Fibroblast of pulmonary artery (primary cell): ENCODE measurements around the gene SPDL1.

ENCODE experiments used
- DNase-seq: peaks from one replicate; pipeline ENCODE4 v3.0.0-alpha.2; 2010; ENCODE audit warnings: low read depth
- H3K4me3 ChIP-seq: replicated peaks from 2 replicates; pipeline ENCODE4 v1.5.1; 2011; ENCODE audit warnings: low read depth, mild to moderate bottlenecking, control low read depth, low read length, moderate library complexity
- TF ChIP-seq, protein P1 (sequence below): IDR thresholded peaks from 2 replicates; pipeline ENCODE4 v1.5.1; 2011; ENCODE audit warnings: mild to moderate bottlenecking, control low read depth, low read length, inconsistent platforms; ENCODE audit errors: missing control alignments

Gene SPDL1

DNA sequence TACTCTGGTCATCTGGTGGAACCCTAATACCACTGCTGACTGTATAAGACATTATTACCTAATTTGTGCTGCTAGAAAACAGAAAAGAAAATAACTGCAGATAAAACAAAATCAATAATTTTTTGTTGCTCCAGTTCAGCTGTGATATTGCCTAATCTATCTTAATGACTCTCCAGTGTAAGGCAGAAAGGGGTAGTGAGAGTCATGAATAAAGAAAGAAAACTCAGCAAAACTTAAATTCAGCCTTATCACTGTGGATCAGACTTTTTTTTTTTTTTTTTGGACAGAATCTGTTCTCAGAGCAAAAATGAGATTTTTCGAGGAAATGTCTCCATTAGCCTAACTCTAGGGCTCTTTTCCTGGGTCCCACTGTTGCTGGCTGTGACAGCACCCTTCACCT, 52.4 kb downstream of the SPDL1 start:
- no peak overlapping the region for H3K4me3 ChIP-seq
- DNase-seq: no peak
- TF ChIP-seq, protein P1, sequence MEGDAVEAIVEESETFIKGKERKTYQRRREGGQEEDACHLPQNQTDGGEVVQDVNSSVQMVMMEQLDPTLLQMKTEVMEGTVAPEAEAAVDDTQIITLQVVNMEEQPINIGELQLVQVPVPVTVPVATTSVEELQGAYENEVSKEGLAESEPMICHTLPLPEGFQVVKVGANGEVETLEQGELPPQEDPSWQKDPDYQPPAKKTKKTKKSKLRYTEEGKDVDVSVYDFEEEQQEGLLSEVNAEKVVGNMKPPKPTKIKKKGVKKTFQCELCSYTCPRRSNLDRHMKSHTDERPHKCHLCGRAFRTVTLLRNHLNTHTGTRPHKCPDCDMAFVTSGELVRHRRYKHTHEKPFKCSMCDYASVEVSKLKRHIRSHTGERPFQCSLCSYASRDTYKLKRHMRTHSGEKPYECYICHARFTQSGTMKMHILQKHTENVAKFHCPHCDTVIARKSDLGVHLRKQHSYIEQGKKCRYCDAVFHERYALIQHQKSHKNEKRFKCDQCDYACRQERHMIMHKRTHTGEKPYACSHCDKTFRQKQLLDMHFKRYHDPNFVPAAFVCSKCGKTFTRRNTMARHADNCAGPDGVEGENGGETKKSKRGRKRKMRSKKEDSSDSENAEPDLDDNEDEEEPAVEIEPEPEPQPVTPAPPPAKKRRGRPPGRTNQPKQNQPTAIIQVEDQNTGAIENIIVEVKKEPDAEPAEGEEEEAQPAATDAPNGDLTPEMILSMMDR: no peak

DNA sequence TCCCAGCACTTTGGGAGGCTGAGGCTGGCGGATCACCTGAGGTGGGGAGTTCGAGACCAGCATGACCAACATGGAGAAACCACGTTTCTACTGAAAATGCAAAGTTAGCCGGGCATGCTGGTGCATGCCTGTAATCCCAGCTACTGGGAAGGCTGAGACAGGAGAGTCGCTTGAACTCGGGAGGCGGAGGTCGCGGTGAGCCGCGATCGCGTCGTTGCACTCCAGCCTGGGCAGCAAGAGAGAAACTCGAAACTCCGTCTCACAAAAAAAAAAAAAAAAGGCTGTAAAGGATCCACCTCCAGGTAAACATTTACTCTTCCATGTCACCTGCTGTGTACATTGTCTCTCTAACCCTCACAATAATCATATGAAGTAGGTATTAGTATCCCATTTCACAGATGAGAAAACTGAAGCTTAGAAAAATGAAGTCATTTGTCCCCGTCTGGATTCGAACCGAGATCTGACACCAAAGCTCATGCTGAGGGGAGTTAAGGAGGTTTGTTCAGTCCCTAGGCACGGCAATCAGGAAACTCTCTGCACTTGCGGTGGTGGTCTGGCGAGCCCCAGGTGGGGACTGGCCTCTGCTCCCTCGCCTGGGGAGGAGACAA, 53.0 kb downstream of the SPDL1 start:
- no peak for DNase-seq
- H3K4me3 ChIP-seq: peak overlapping the region; percentile 29
- TF ChIP-seq, protein P1: no peak

DNA sequence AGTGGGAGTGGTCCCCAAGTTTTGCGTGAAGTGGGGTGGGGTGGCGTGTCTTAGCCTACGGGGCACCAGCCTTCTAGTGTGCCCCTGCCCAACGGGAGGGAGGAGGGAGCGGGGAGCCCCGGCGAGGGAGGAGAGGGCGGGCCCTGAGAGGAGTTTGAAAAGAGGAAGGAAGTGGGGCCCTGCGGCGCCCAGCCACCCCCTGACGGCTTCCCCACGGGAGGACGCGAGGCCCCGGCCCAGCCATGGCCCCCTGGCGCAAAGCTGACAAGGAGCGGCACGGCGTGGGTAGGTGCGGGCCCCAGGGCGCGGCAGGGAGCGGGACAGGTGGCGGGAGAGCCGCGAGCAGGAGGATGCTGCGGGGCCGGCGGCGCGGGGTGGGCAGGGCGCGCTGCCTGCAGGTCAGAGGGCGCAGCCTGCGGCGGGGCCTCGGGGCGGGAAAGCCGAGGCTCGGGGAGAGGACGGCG, 53.5 kb downstream of the SPDL1 start, which contains the start of gene DOCK2:
Gene DOCK2 (plus strand): TSS at position 191 of the 464 bp plus-strand sequence. CDS start 52 bp downstream, at position 243.
- TF ChIP-seq, protein P1: no peak
- DNase-seq: no peak
- peak within 1 kb of the TSS; percentile 29 for H3K4me3 ChIP-seq

DNA sequence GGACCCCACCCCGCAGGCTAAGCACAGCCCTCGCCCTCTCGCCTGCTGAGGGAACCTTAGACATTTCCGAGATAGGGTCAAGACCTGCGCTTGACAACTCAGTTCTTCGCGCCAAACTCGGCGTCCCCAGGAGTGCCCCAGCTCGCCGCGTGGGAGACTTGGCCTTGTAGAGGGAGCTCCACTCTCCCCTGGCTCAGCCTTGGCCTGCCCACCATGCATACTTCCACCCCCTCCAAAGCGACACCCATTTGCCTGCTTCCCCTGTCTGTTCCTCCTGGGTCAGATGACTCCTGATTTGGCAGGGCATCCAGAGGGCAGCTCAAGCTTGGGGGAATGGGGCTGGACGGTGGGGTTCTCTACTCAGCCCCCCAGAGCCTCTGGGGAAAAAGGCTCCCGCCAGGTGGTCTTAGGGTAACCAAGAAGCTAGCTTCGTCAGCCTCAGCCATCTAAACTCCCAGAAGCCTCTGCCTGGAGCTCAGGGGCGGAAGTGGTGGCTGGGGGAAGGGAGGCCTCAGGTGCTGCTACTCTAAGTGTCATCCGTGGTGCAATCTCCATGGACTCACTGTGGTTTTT, 54.1 kb downstream of the SPDL1 start:
- no peak for DNase-seq
- H3K4me3 ChIP-seq: no peak overlapping the region
- TF ChIP-seq, protein P1: no peak

DNA sequence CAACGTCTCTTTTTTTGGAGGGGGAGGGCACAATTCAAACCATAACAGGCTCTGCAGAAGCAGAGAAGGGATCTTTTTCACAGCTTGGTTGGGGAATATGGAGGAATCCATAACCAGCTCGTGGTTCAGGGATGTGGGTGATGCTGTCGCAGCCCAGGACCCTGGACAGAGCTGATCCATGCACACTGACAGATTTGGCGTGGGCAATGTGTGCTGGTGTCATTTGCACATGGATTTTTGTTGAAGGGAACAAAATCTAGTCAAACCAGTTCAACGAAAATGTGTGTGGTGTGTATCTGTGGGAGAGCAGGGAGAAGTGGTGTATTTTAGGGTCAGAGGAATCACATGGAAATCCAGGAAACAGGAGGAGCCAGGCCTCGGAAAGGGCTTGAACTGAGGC, 57.7 kb downstream of the SPDL1 start:
- peak; percentile 54 for DNase-seq

DNA sequence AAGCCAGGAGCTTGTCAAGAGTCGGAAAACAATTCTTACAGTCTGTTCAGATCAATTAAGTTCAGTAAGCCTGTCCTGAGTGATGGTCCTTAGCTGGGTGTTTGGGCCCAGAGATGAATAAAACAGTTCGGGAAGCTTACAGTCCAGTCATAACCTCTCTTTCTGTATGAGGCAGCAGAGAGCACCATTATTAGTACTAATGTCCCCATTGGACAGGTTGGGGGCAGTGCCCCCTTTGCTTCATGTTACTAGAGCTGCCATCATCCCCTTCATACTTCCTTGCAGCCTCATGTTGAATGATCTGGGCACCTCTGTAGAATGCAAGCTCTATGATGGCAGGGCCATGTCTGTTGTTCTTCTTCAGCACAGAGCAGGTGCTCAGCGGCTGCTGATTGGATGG, 63.3 kb downstream of the SPDL1 start:
- TF ChIP-seq, protein P1: no peak
- no peak overlapping the region for H3K4me3 ChIP-seq
- DNase-seq: no peak

More for the DNA sequence above, 57.7 kb downstream of the SPDL1 start:
- no peak overlapping the region for H3K4me3 ChIP-seq
- TF ChIP-seq, protein P1: no peak

DNA sequence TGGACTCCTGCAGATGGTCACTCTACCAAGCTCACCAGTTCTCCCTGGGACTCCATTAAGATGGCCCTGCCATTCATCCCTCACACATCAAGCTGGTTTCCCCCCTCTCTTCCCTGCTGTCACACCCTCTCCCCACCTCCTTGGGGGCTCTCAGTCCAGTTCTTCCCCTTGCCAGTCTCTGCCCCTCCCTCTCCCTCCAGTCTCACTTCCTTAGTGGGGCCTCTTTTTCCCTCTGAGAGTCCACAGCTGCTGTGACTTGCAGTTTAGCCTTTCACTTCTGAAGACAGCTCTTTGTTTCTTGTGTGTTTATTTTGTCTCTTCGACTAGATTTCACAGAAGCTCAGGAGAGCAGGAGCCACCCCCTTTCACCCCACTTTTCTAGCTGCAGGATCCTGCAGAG, 64.0 kb downstream of the SPDL1 start:
- TF ChIP-seq, protein P1: no peak
- no peak overlapping the region for H3K4me3 ChIP-seq
- DNase-seq: no peak
